Tibial nerve (tissue), 3 donors: ENCODE data around the gene CIPC.

Experiments
- CTCF ChIP-seq, 5 experiments: fragments of 200-600 bp in 3 of 5; fragments of 450-650 bp in 2 of 5; sonication (generic) in 3 of 5; IDR thresholded peaks; one replicate each; pipeline ENCODE4 v1.5.1; 2016 to 2019; ENCODE audit warnings: antibody characterized with exemption in 5 of 5, mild to moderate bottlenecking in 3 of 5, moderate library complexity in 2 of 5
- POLR2A ChIP-seq, 2 donors: fragments of 450-650 bp; IDR thresholded peaks; one replicate each; pipeline ENCODE4 v1.6.1; 2017; ENCODE audit warnings: antibody characterized with exemption in 2 of 2, mild to moderate bottlenecking in 2 of 2, moderate library complexity in 2 of 2

GRCh38 chr14:77125281-77125801 is 27.3 kb downstream of the CIPC start:
- TF ChIP-seq POLR2A (IDR thresholded peaks at IDR 0.05) (no peak), CTCF (IDR thresholded peaks at IDR 0.05) (no peak)
